Measurements from ENCODE around the gene USP22. TPM values are rescaled to one million over a fixed set of nuclear protein-coding genes. Genes with fewer than 3 reads are reported as not detected.

USP22 gene
- total RNA-seq, 2 experiments from 2014 or later: 149 to 156 TPM

DNA sequence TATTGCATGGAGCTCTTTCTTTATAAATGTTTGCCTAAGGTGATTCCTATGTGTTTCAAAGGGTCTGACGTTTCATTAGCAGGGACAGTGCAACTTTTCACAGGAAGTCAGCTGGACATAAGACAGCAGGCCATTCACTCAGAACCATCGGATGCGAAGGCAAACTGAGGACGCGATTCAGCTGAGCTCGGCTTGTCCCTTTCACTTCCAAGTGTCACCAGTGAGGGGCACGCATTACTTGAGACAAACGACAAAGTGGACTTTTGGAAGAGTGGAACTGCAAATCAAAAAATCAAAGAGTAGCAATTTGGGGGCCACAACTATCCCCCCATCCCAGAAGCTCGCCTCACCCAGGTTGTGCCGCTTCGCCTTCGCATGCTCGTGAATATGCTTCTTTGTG, 14.6 kb downstream of the USP22 start:
- CTCF ChIA-PET: interaction anchor here (1.6 kb wide), 1 partner anchor 72 kb away, joined by 5 read pairs; no protein-coding TSS in a partner anchor

DNA sequence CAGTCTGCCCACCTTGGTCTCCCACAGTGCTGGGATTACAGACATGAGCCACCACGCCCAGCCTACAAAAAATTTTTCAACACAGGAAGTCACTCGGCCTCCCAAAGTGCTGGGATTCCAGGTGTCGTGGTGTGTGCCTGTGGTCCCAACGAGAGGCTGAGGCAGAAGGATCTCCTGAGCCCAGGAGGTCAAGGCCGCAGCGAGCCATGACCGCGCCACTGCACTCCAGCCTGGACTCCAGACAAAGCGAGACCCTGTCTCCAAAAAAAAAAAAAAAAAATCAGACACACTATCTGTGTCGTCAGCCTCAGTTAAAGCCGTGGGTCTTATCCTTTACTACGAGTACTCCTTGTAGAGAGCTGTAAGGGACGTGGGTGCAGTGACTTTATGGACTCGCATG, 15.8 kb downstream of the USP22 start:
- H3K4me1 Mint-ChIP-seq: peaks cover 66% of the 10 kb centered on the region
- CTCF ChIA-PET: no interaction called here

More for the DNA sequence above, 14.6 kb downstream of the USP22 start:
- H3K4me1 Mint-ChIP-seq: peaks cover 71% of the 10 kb centered on the region
- H3K36me3 Mint-ChIP-seq (ENCODE audit: low read depth): peaks cover 60% of the 10 kb centered on the region
- H3K27me3 Mint-ChIP-seq: no peaks in the 10 kb centered on the region
- POLR2A ChIA-PET: interaction anchor here (1.1 kb wide), 1 partner anchor 15 kb away, joined by 3 read pairs; the partner anchor contains the start of gene USP22
- no peaks in the 10 kb centered on the region for H3K9me3 Mint-ChIP-seq
- DNase-seq: no peak
- peak overlapping the region; percentile 57 for H3K27ac Mint-ChIP-seq
- H3K4me3 Mint-ChIP-seq: no peak overlapping the region

DNA sequence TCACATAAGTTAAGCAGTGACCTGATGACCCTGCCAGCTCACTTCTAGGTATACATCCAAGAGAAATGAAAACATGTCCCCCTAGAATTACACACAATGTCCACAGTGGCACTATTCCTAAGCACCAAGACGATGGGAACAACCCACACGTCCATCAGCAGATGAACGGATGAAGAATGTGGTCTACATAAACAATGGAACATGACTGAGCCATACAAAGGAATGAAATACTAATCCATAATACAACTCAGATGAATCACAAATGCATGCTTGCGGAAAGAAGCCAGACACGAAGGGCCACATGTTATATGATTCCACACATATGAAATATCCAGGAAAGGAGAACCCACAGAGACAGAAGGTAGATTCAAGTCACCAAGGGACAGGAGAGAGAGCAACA, 17.4 kb downstream of the USP22 start:
- Mint-ChIP-seq H3K36me3 (ENCODE audit: low read depth) (peaks cover 68% of the 10 kb centered on the region), H3K9me3 (no peaks in the 10 kb centered on the region), H3K27ac (no peak overlapping the region), H3K4me1 (peaks cover 54% of the 10 kb centered on the region), H3K27me3 (no peaks in the 10 kb centered on the region), H3K4me3 (no peak overlapping the region)
- no peak for DNase-seq
- POLR2A ChIA-PET: interaction anchor here (2.6 kb wide), 1 partner anchor 9 kb away, joined by 9 read pairs; no protein-coding TSS in a partner anchor
- CTCF ChIA-PET: interaction anchor here (1.1 kb wide), 1 partner anchor 17 kb away, joined by 3 read pairs; the partner anchor contains the start of gene USP22

More for the DNA sequence above, 15.8 kb downstream of the USP22 start:
- Mint-ChIP-seq H3K9me3 (no peaks in the 10 kb centered on the region), H3K4me3 (no peak overlapping the region), H3K27ac (no peak overlapping the region), H3K36me3 (ENCODE audit: low read depth) (peaks cover 59% of the 10 kb centered on the region), H3K27me3 (no peaks in the 10 kb centered on the region)
- DNase-seq: no peak
- POLR2A ChIA-PET: no interaction called here

DNA sequence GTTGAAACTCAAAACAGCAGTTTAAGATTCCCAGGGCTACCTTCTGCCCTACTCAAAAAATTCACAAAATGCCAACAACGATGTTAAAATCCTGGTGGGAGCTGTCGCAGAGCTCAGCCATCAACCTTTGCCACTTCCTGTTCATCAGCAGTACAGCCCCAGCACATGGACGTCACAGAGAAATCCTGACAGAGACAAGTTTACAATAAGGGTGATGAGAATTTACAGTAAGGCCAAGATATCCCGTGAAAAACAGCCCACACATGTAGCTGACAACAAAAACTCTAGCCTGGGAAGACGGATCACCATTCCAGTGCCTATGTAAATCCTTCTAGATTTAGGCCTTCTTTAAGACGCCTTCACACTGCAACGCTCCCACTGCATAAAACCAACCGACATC, 18.8 kb downstream of the USP22 start:
- DNase-seq: no peak
- H3K27me3 Mint-ChIP-seq: no peaks in the 10 kb centered on the region
- POLR2A ChIA-PET: interaction anchor here (0.8 to 2.6 kb wide), 4 partner anchors 11 to 189 kb away, joined by 4 to 9 read pairs (median 6); partner anchors contain the start of gene USP22
- no peaks in the 10 kb centered on the region for H3K9me3 Mint-ChIP-seq
- H3K4me1 Mint-ChIP-seq: peaks cover 44% of the 10 kb centered on the region
- H3K27ac Mint-ChIP-seq: peak overlapping the region; percentile 16
- no peak overlapping the region for H3K4me3 Mint-ChIP-seq
- CTCF ChIA-PET: interaction anchor here (0.6 to 1.4 kb wide), 3 partner anchors 19 to 1029 kb away, joined by 3 to 8 read pairs (median 7); partner anchors contain the start of gene USP22
- H3K36me3 Mint-ChIP-seq (ENCODE audit: low read depth): peaks cover 73% of the 10 kb centered on the region

DNA sequence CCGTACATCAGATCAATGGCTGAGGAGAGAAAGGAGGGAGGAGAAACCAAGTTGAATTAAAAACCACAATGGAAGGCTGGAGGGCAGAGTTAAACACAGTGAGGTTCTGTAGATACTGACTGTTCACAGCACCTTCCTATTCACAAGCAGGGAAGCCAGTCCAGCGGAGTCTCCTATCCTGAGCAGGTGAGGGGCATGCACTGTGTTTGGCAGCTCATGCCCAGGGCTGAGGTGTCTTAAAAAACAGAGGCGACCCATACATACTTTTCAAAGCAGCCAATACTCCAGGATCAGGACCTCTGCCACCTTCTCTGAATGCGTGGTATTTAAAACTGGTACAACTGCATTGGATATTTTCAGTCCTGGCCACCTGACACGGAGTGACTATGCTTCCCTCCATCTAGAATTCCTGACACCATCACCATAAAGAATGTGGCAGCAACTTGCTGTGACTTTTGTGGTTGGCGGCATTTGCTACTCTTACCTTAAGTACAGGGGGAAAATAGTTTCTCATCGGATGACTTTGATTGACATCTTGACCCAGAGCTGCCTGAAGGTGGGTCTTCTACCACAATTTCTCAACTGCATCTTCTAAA, 21.5 kb downstream of the USP22 start:
- Mint-ChIP-seq H3K27me3 (no peaks in the 10 kb centered on the region), H3K9me3 (no peaks in the 10 kb centered on the region), H3K4me1 (peaks cover 31% of the 10 kb centered on the region), H3K36me3 (ENCODE audit: low read depth) (peaks cover 83% of the 10 kb centered on the region), H3K4me3 (no peak overlapping the region), H3K27ac (no peak overlapping the region)
- DNase-seq: no peak
- ChIA-PET POLR2A (interaction anchor here (3.0 kb wide), 1 partner anchor 22 kb away, joined by 16 read pairs; the partner anchor contains the start of gene USP22), CTCF (interaction anchor here (1.4 to 2.3 kb wide), 2 partner anchors 22 to 78 kb away, joined by 12 to 19 read pairs; partner anchors contain the start of gene USP22)

DNA sequence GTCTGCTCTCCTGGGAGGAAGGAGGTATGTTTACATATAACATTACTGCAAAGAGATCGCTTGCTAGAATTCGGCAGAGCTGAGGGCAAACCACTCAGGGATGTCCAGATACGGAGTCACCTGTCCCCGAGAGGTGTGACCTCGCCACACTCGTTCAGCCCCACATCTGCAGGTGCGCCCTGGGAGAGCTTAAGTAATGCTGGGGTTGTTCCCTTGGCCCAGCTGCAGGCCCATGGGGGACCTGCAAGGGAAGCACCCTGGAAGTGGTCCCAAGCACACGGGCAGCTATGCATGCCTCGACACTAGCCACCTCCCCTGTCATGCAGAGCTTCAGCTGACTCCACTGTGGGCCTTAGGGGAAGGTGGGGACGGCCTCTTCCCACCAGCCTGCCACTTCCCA, 22.2 kb downstream of the USP22 start:
- DNase-seq: no peak
- Mint-ChIP-seq H3K4me1 (peaks cover 30% of the 10 kb centered on the region), H3K36me3 (ENCODE audit: low read depth) (peaks cover 82% of the 10 kb centered on the region), H3K4me3 (no peak overlapping the region), H3K27ac (no peak overlapping the region), H3K9me3 (no peaks in the 10 kb centered on the region), H3K27me3 (no peaks in the 10 kb centered on the region)
- CTCF ChIA-PET: interaction anchor here (0.6 to 2.3 kb wide), 5 partner anchors 23 to 268 kb away, joined by 3 to 19 read pairs (median 4); partner anchors contain the start of gene USP22
- POLR2A ChIA-PET: interaction anchor here (0.6 to 3.0 kb wide), 3 partner anchors 14 to 79 kb away, joined by 3 to 16 read pairs (median 3); partner anchors contain the start of gene USP22

DNA sequence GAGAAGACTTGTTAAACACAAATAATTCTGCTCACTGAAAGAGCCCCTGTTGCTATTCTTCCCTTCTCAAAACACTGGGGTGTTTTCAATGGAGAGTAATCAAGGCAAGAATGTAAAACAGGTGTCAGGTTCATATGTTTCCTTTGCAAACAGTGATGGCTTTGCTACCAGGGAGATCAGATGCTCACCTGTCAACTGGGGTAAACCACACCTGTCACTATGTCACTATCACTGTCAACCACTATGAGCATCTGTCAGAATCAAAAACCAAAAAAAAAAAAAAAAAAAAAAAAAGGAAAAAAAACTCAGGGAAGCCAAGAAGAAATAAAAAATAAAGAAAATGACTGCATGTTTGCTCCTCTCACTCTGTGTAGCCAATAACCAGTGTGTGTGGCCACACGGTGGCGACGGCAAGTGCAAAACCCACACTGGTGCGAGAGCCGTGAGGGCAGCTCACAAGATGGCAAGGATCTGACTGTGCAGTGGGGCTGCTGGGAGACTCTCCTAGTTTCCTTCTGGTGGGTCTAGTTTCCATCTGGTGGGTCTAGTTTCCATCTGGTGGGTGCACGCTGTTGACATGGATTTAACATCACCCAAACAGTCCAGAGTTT, 22.7 kb downstream of the USP22 start:
- ChIA-PET POLR2A (interaction anchor here (0.6 to 3.0 kb wide), 3 partner anchors 14 to 79 kb away, joined by 3 to 16 read pairs (median 3); partner anchors contain the start of gene USP22), CTCF (interaction anchor here (0.6 to 2.3 kb wide), 5 partner anchors 23 to 268 kb away, joined by 3 to 19 read pairs (median 4); partner anchors contain the start of gene USP22)
- no peak overlapping the region for H3K27ac Mint-ChIP-seq
- H3K9me3 Mint-ChIP-seq: no peaks in the 10 kb centered on the region
- no peak overlapping the region for H3K4me3 Mint-ChIP-seq
- DNase-seq: peak; percentile 61
- H3K27me3 Mint-ChIP-seq: no peaks in the 10 kb centered on the region
- H3K36me3 Mint-ChIP-seq (ENCODE audit: low read depth): peaks cover 82% of the 10 kb centered on the region
- H3K4me1 Mint-ChIP-seq: peaks cover 25% of the 10 kb centered on the region

DNA sequence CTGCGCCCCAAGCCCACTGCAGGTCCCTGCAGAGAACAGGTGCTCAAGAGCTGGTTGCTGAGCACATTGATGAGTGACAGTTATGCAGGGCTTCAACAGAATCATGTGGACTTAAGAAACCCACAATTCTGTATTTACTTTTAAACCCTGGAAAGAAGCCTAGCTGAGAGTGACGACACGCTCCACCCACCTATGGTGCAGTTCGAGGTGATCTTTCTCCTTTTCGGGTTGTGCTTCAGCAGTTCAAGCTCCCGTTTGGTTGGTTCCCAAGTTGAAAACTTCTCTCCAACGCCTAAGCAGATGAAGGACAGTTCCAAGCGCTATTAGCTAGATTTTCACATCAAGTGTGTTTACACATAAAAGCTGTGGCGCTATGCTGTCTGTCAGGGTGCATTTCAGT, 23.9 kb downstream of the USP22 start:
- ChIA-PET CTCF (interaction anchor here (1.3 kb wide), 1 partner anchor 24 kb away, joined by 5 read pairs; the partner anchor contains the start of gene USP22), POLR2A (interaction anchor here (0.8 to 3.0 kb wide), 2 partner anchors 16 to 25 kb away, joined by 3 to 16 read pairs; partner anchors contain the start of gene USP22)
- Mint-ChIP-seq H3K4me3 (no peak overlapping the region), H3K27me3 (no peaks in the 10 kb centered on the region), H3K27ac (no peak overlapping the region), H3K9me3 (no peaks in the 10 kb centered on the region), H3K4me1 (peaks cover 13% of the 10 kb centered on the region), H3K36me3 (ENCODE audit: low read depth) (peaks cover 81% of the 10 kb centered on the region)
- no peak for DNase-seq

DNA sequence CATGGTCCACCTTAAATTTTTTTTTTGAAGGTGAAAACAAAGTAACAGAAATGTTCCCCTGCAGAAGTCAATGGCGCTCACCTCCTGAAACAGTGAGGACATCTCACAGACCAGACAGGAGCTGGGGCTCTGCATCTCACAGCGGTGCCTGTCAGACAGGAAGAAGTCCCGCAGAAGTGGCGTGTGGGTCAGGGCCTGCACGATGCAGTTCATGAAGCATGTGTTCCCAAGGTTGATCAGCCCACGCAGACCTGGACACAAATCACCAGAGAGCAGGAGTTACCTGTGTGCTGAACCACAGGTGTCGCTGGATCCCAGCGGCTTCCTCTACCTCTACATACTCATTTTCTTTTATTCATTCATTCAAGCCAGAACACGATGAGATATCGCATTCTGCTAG, 24.9 kb downstream of the USP22 start:
- ChIA-PET POLR2A (interaction anchor here (0.6 kb wide), 1 partner anchor 25 kb away, joined by 3 read pairs; the partner anchor contains the start of gene USP22), CTCF (no interaction called here)
- no peaks in the 10 kb centered on the region for H3K27me3 Mint-ChIP-seq
- no peaks in the 10 kb centered on the region for H3K9me3 Mint-ChIP-seq
- peaks cover 8% of the 10 kb centered on the region for H3K4me1 Mint-ChIP-seq
- H3K27ac Mint-ChIP-seq: no peak overlapping the region
- DNase-seq: no peak
- H3K36me3 Mint-ChIP-seq (ENCODE audit: low read depth): peaks cover 83% of the 10 kb centered on the region
- H3K4me3 Mint-ChIP-seq: no peak overlapping the region

DNA sequence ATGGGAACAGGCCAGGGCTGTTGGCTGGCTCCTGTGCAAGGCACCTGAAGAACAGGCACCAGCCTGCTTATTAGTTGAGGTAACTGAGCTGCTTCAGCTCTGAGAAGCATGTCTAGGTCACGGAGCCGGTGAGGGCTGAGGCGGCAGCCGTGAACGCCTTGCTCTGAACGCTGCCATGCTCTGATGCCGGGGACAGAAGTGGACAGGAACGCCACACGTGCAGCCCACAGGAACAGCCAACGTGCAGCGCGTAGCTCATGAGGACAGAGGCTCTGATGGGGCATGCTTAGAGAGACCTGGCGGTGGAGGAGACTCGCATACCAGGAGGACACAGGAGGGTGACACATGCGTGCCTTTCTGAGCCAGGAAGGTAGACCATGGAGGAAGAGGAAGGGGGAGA, 25.6 kb downstream of the USP22 start:
- ChIA-PET POLR2A (interaction anchor here (0.6 kb wide), 1 partner anchor 26 kb away, joined by 3 read pairs; the partner anchor contains the start of gene USP22), CTCF (interaction anchor here (1.1 kb wide), 1 partner anchor 24 kb away, joined by 3 read pairs; no protein-coding TSS in a partner anchor)
- peaks cover 86% of the 10 kb centered on the region for H3K36me3 Mint-ChIP-seq (ENCODE audit: low read depth)
- H3K4me3 Mint-ChIP-seq: no peak overlapping the region
- peaks cover 5% of the 10 kb centered on the region for H3K4me1 Mint-ChIP-seq
- H3K27me3 Mint-ChIP-seq: no peaks in the 10 kb centered on the region
- no peak for DNase-seq
- H3K27ac Mint-ChIP-seq: no peak overlapping the region
- H3K9me3 Mint-ChIP-seq: no peaks in the 10 kb centered on the region

DNA sequence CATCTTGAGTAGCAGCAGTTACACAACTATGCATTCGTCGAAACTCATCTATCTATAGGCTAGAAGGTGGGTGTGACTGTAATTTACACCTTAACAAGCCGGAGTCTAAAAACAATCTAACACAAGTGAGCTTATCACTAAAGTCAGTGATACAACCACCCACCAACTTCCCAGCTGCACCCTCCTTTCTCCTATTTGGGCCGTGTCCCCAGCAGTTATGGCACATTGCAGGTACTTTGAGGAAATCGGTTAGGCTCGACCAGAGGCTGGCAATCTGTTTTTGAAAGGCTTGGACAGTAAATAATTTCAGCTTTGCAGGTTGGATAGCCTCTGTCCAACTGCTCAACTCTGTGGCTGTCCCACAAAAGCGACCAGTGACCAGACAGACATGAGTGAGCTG, 26.0 kb downstream of the USP22 start:
- no peak overlapping the region for H3K4me3 Mint-ChIP-seq
- POLR2A ChIA-PET: no interaction called here
- no peak for DNase-seq
- H3K27ac Mint-ChIP-seq: no peak overlapping the region
- no peaks in the 10 kb centered on the region for H3K9me3 Mint-ChIP-seq
- H3K27me3 Mint-ChIP-seq: no peaks in the 10 kb centered on the region
- peaks cover 90% of the 10 kb centered on the region for H3K36me3 Mint-ChIP-seq (ENCODE audit: low read depth)
- CTCF ChIA-PET: interaction anchor here (0.7 to 1.1 kb wide), 2 partner anchors 24 to 82 kb away, joined by 3 to 4 read pairs; no protein-coding TSS in a partner anchor
- H3K4me1 Mint-ChIP-seq: peaks cover 5% of the 10 kb centered on the region

DNA sequence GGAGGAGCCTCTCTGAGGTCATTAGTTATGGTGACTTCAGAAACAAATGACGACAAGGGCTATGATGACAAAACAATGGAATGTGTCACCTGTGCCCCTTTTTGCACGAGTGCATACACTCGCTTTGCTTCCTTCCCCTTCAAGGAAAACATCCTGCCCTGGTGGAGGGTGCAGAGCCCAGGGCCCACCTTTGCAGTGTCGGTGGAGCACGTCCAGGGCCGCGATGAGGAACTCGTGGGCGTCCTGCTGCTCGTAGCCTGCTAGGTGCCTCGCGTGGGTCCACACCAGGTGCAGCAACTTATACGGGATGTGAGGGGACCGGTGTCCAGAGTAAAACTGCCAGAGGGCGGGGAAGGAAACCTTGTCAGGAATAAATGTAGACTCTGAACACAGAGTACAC, 27.2 kb downstream of the USP22 start:
- POLR2A ChIA-PET: no interaction called here

More for the DNA sequence above, 27.2 kb downstream of the USP22 start:
- Mint-ChIP-seq H3K27me3 (no peaks in the 10 kb centered on the region), H3K36me3 (ENCODE audit: low read depth) (peaks cover 88% of the 10 kb centered on the region), H3K9me3 (no peaks in the 10 kb centered on the region), H3K4me3 (no peak overlapping the region), H3K27ac (no peak overlapping the region), H3K4me1 (peaks cover 5% of the 10 kb centered on the region)
- DNase-seq: no peak
- CTCF ChIA-PET: interaction anchor here (0.7 kb wide), 1 partner anchor 84 kb away, joined by 8 read pairs; no protein-coding TSS in a partner anchor
